ENCODE results near the gene FAM171A1.
"Not testable (repeated sequence)": the region's sequence is repeated elsewhere in the genome, so short reads cannot be mapped to it uniquely, and the experiment has no call there.

Gene FAM171A1

GRCh38 chr10:15342970-15343369 is 28.1 kb downstream of the FAM171A1 start:
- DNase-seq, result no peak

- no peak for DNase-seq
Measured at GRCh38 chr10:15341502-15342128, 29.5 kb downstream of the FAM171A1 start.

- no peak for DNase-seq
Measured at GRCh38 chr10:15339892-15340291, 31.2 kb downstream of the FAM171A1 start.

- DNase-seq, result not testable (repeated sequence)
Measured at GRCh38 chr10:15337441-15337923, 33.6 kb downstream of the FAM171A1 start.

- DNase-seq, result no peak
Measured at GRCh38 chr10:15336211-15336610, 34.9 kb downstream of the FAM171A1 start.

- DNase-seq, result no peak
Measured at GRCh38 chr10:15335508-15335907, 35.6 kb downstream of the FAM171A1 start.

- DNase-seq, result no peak
Measured at GRCh38 chr10:15334650-15335323, 36.3 kb downstream of the FAM171A1 start.

GRCh38 chr10:15333909-15334649 is 37.0 kb downstream of the FAM171A1 start:
- DNase-seq, result no peak

DNA sequence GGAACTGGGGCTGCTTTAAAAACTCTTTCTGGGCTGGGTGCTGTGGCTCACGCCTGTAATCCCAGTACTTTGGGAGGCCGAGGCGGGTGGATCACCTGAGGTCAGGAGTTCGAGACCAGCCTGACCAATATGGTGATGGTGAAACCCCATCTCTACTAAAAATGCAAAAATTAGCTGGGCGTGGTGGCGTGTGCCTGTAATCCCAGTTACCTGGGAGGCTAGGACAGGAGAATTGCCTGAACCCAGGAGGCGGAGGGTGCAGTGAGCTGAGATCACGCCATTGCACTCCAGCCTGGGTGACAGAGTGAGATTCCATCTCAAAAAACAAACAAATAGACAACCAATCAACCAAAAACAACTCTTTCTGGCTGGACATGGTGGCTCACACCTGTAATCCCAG is 37.9 kb downstream of the FAM171A1 start:
- DNase-seq, result not testable (repeated sequence)

DNA sequence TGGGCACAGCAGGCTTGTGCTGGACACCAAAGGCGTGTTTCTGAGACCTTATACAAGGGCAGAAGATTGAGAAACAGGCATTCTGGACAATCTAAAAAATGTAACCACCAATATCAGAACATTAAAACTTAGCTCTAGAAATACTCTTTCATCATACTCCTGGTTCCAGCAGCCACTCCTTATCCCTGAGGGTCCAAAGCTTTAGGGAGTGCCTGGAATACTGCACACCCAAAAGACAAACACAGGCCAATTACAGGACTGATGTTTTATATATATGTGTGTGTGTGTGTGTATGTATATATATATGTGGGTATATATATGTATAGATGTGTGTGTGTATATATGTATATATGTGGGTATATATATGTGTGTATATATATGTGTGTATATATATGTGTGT is 39.6 kb downstream of the FAM171A1 start:
- DNase-seq, result no peak

DNA sequence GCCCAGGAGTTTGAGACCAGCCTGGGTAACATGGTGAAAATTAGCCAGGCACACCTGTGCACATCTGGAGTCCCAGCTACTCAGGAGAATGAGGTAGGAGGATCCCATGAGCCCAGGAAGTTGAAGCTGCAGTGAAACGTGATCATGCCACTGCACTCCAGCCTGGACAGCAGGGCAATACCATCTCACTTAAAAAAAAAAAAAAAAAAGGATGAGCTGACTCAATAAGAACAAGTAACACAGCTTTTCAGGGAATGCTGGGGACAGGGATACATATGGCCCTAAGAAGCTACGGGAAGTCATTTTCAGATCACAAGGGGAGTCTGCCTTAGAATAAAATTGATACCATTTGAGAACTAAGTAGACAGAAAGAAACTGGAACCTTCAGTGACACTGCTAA is 41.7 kb downstream of the FAM171A1 start:
- DNase-seq, result no peak

DNA sequence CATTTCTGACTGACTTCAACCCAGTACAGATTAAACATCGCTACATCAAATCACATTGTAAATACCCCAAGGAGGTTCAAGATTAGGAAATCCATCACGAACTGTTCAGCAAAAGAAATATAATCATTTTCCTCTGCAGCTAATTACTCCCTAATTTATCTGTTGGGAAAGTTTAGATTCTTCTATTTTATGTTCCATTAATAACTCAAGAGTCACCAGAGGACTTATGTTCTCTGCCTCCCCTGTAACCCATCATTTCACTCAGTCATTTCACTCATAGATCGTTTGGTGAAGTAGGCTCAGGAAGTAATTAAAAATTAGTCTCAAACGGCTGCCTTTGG is 45.2 kb downstream of the FAM171A1 start:
- no peak for DNase-seq

- peak; percentile 81 for DNase-seq
Measured at GRCh38 chr10:15325243-15325943, 45.7 kb downstream of the FAM171A1 start.

DNA sequence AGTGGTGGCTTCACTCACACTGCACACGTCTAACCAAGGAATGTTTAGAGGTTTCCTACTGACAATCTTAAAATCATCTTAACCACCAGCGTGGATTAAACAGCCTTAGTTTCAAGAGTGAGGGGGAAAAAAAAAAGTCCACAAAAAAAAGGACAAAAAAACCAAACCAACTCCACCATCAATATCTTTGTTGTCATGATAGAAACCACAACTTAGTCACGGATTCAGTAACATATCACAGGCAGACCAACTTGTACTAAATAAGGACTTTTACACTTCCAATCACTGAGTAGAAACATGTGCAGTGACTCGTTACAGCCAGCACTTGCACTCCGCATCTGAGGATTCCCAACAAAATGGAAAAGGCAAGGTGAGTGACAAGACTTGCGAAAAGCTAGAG is 46.5 kb downstream of the FAM171A1 start:
- peak; percentile 76 for DNase-seq

DNA sequence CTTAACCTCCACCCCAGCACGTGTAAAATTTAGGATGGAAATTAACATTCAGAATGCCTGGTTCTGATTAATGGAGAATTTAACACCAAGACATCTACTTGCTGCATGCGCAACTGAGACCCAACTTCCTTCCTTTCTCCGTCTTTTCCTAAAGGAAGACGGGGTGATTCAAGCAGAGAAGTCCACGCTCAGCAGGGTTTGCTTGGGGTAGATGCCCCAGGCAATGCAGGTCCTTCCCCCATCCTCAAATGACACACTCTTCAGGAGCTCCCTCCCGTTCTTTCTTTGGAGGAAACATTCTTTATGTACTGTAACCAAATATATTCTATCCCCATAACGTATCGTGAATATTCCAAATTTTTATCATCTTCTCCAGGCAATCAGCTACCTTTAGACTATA is 47.0 kb downstream of the FAM171A1 start:
- DNase-seq, result no peak

- DNase-seq, result no peak
Measured at GRCh38 chr10:15322356-15322755, 48.7 kb downstream of the FAM171A1 start.

- DNase-seq, result peak; percentile 63
Measured at GRCh38 chr10:15321431-15322341, 49.4 kb downstream of the FAM171A1 start.

GRCh38 chr10:15320522-15321203 is 50.4 kb downstream of the FAM171A1 start:
- DNase-seq, result peak; percentile 24

GRCh38 chr10:15320118-15320517 is 51.0 kb downstream of the FAM171A1 start:
- no peak for DNase-seq

DNA sequence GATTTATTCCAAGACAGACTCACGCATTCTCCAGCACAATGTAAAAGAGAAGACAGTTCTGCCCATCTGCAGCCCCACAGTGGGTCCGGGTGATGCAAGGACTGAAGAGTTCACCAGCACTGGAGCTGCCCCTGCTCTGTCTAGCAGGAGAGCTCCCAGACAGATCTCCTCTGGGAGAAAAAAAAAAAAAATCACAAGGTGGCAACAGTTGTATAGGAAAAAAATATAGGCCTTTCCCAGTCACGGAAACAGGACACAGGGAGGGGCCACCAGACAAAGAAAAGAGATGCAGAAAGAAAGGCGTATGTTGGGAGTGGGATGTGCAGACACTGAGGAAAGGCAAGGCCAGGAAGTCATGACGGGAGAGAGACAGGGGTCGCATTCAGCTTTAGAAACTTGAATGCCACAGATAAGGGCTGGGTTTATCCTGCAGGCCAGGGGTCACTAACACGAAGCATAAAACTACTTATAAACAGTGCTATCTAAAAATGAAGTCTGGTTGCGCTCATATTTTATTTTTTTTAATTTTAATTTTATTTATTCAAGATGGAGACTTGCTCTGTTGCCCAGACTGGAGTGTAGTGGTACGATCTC is 54.1 kb downstream of the FAM171A1 start:
- DNase-seq, result no peak

GRCh38 chr10:15316145-15316544 is 54.9 kb downstream of the FAM171A1 start:
- DNase-seq, result no peak
